ENCODE measurements around the gene ZFAND6. TPM values are rescaled to one million over a fixed set of nuclear protein-coding genes. Genes with fewer than 3 reads are reported as not detected.
"Not testable (repeated sequence)": the region's sequence is repeated elsewhere in the genome, so short reads cannot be mapped to it uniquely, and the experiment has no call there.

ZFAND6 gene
- total RNA-seq, 1 donor from 2014 or later, result 80.1 TPM

GRCh38 chr15:80036071-80036470 is 23.4 kb upstream of the ZFAND6 start:
- Mint-ChIP-seq H3K36me3 (ENCODE audit: unreplicated experiment) (no peaks in the 10 kb centered on the region), H3K27ac (ENCODE audit: unreplicated experiment) (no peak overlapping the region), H3K27me3 (ENCODE audit: unreplicated experiment) (no peaks in the 10 kb centered on the region), H3K4me3 (ENCODE audit: unreplicated experiment) (no peak overlapping the region), H3K4me1 (ENCODE audit: low read depth, unreplicated experiment) (peaks cover 15% of the 10 kb centered on the region), H3K9me3 (ENCODE audit: unreplicated experiment) (peaks cover 3% of the 10 kb centered on the region)
- no peak for TF ChIP-seq CTCF (IDR thresholded peaks at IDR 0.05; ENCODE audit: partially characterized antibody, unreplicated experiment)
- no peak for DNase-seq

DNA sequence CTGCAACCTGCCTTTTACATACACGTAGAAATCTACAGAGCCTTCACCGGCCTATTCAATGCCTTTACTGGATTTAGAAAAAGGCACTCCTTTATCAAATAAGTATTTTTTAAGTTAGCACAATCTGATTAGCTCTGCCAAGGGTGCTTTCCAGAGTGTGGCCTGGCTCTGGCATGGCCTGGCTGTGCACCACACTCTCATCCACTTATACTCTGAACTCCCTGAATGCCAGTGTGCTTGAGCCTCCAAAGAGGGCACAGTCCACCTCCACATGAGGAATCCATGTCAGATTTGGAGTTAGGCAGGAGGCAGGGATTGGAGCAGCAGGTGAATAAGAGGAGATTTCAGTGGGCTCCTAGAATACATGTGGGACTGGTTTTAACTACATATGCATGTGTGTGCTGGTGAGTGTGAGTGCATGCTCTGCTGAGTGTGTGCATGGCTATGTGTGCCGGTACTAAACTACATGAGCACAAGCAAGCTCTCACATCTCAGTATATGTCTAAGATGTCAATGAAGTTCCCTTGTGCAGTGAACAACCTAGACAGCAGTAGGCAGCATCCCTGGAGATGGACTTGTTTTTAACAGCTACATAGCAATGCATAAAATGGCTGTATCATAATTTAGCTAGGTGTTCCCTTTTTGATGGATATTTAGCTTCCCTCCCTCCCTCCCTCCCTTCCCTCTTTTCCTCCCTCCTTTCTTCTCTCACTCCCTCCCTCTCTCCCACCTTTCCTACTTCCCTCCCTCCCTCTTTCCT is 17.8 kb upstream of the ZFAND6 start:
- no peak for DNase-seq
- H3K27me3 Mint-ChIP-seq (ENCODE audit: unreplicated experiment), result no peaks in the 10 kb centered on the region
- H3K4me3 Mint-ChIP-seq (ENCODE audit: unreplicated experiment), result no peak overlapping the region
- no peaks in the 10 kb centered on the region for H3K36me3 Mint-ChIP-seq (ENCODE audit: unreplicated experiment)
- H3K9me3 Mint-ChIP-seq (ENCODE audit: unreplicated experiment), result no peaks in the 10 kb centered on the region
- no peaks in the 10 kb centered on the region for H3K4me1 Mint-ChIP-seq (ENCODE audit: low read depth, unreplicated experiment)
- H3K27ac Mint-ChIP-seq (ENCODE audit: unreplicated experiment), result no peak overlapping the region
- TF ChIP-seq CTCF (IDR thresholded peaks at IDR 0.05; ENCODE audit: partially characterized antibody, unreplicated experiment), result no peak

DNA sequence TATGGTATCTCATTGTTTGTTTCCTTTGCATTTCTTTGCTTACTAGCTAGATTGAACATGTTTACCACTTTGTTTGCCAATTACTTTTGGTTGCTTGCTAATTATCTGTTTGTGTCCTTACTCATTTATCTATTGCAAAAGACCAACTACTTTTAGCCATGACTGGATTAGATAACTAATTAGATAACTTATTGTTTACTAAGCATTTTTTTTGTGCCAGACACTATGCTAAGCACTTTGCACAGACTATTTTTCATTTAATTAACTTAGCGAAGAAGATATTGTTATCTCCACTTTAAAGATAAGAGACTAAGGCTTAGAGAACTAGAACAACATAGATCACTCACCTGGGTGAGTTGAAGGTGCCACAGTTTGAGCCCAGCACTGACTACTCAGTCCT is 16.9 kb upstream of the ZFAND6 start:
- DNase-seq, result no peak
- no peaks in the 10 kb centered on the region for H3K4me1 Mint-ChIP-seq (ENCODE audit: low read depth, unreplicated experiment)
- no peaks in the 10 kb centered on the region for H3K36me3 Mint-ChIP-seq (ENCODE audit: unreplicated experiment)
- no peak overlapping the region for H3K27ac Mint-ChIP-seq (ENCODE audit: unreplicated experiment)
- H3K27me3 Mint-ChIP-seq (ENCODE audit: unreplicated experiment), result no peaks in the 10 kb centered on the region
- TF ChIP-seq CTCF (IDR thresholded peaks at IDR 0.05; ENCODE audit: partially characterized antibody, unreplicated experiment), result no peak
- H3K9me3 Mint-ChIP-seq (ENCODE audit: unreplicated experiment), result no peaks in the 10 kb centered on the region
- no peak overlapping the region for H3K4me3 Mint-ChIP-seq (ENCODE audit: unreplicated experiment)

DNA sequence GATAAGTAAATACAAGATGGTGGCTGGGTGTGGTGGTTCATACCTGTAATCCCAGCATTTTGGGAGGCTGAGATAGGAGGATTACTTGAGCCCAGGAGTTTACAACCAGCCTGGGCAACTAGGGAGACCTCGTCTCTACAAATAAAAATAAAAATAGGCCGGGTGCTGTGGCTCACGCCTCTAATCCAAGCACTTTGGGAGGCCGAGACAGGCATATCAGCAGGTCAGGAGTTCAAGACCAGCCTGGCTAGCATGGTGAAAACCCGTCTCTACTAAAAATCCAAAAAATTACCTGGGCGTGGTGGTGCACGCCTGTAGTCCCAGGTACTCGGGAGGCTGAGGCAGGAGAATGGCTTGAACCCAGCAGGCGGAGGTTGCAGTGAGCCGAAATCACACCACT is 14.3 kb upstream of the ZFAND6 start:
- not testable (repeated sequence) for H3K4me3 Mint-ChIP-seq (ENCODE audit: unreplicated experiment); H3K27me3 Mint-ChIP-seq (ENCODE audit: unreplicated experiment); H3K9me3 Mint-ChIP-seq (ENCODE audit: unreplicated experiment)

GRCh38 chr15:80049046-80049445 is 10.4 kb upstream of the ZFAND6 start:
- TF ChIP-seq CTCF (IDR thresholded peaks at IDR 0.05; ENCODE audit: partially characterized antibody, unreplicated experiment), result no peak
- Mint-ChIP-seq H3K27me3 (ENCODE audit: unreplicated experiment) (no peaks in the 10 kb centered on the region), H3K27ac (ENCODE audit: unreplicated experiment) (no peak overlapping the region), H3K9me3 (ENCODE audit: unreplicated experiment) (no peaks in the 10 kb centered on the region), H3K36me3 (ENCODE audit: unreplicated experiment) (no peaks in the 10 kb centered on the region), H3K4me1 (ENCODE audit: low read depth, unreplicated experiment) (no peaks in the 10 kb centered on the region), H3K4me3 (ENCODE audit: unreplicated experiment) (no peak overlapping the region)
- DNase-seq, result no peak

More for the DNA sequence above, 14.3 kb upstream of the ZFAND6 start:
- DNase-seq; H3K36me3 Mint-ChIP-seq (ENCODE audit: unreplicated experiment); H3K27ac Mint-ChIP-seq (ENCODE audit: unreplicated experiment); H3K4me1 Mint-ChIP-seq (ENCODE audit: low read depth, unreplicated experiment): not testable (repeated sequence)
